HG03469 (cell line): Measurements from ENCODE around the gene CHST11.
"Not testable (repeated sequence)": the region's sequence is repeated elsewhere in the genome, so short reads cannot be mapped to it uniquely, and the experiment has no call there.

Source experiments
- ATAC-seq: cut with Tn5 transposase; IDR thresholded peaks from one replicate; pipeline ENCODE4 v1.9.1; 2021; ENCODE audit warnings: mild to moderate bottlenecking, moderate library complexity, moderate number of reproducible peaks; ENCODE audit not compliant: unreplicated experiment

Gene CHST11

GRCh38 chr12:104775731-104776231, 319.0 kb downstream of the CHST11 start:
- ATAC-seq: no peak

- ATAC-seq: no peak
Observed at GRCh38 chr12:104779134-104779533, 322.4 kb downstream of the CHST11 start.

GRCh38 chr12:104782296-104782695, 325.5 kb downstream of the CHST11 start:
- ATAC-seq: no peak

DNA sequence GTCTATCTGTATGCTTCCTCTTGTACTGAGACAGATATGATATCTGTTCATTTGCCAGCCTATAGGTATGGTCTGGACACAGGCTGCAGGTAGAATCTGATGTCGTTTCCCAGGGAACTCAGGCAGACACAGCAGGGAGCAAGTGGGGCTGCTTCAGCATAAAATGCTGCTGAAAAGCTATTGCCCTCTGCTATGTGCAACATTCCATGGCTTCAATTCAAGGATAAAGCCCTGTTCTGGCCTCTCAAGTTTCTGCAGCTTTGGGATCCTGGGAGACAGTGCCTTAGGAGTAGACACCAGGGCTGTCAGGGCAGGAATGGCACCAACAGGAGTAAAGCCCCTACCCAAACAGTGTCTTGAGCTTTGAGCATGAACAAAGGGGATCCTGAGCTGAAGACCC, 327.8 kb downstream of the CHST11 start:
- no peak for ATAC-seq

DNA sequence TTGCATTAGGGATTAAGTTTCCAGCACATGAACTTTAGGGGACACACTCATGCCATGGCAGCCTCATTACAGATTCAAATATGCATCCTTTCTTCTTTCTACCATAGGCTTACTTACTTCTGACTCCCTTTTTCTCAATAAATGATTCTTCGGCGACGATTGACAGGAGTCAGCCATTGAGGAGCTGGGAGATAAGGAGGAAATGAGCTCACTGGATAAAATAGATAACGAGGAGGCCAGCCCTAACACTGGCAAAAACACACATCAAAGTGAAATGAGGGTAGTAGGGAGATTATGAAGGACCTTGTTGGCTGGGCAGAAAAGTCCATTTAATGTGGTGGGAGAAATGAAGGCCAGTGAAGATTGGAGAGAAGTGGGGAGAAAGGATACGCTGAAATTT, 329.1 kb downstream of the CHST11 start:
- no peak for ATAC-seq

DNA sequence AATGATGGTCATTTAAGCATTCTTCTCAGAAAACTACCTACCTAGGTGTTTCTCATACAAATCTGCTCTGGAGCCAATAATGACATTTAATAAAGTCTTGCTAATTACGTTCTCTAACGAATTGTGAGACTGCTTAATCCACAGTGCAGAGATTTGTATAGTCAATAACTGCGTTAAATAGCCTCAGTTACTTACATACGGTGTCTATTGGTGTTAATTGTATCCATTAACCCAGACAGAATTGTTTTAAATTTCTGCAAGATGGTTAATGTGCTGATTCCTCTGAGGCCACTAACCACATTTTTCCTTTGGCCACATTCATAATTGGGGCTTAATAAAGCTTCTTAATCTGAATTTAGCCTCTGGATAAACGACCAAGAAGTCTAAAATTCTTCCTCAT, 329.6 kb downstream of the CHST11 start:
- no peak for ATAC-seq

DNA sequence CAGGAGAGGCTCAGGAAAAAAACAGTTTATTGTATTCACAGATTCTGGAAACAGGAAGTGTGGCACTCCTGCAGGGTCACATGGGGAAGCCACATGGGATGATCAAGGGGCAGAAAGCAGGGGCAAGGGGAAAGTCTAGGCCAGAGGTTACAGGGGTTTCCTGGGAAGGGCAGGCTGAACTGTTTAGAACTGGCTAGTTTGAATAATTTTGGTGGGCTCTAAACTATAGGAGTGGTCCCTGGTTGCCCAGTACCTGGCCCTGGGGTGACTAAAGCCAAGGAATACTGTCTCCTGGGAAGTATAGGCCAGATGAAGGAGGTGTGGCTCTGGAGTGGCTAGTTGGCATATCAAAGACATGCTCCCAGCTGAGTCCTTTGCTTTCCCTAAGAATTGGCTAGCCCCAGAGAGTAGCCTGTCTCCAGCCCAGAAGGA, 332.1 kb downstream of the CHST11 start:
- no peak for ATAC-seq

GRCh38 chr12:104790296-104791125, 333.8 kb downstream of the CHST11 start:
- no peak for ATAC-seq

GRCh38 chr12:104792570-104792969, 335.8 kb downstream of the CHST11 start:
- no peak for ATAC-seq

DNA sequence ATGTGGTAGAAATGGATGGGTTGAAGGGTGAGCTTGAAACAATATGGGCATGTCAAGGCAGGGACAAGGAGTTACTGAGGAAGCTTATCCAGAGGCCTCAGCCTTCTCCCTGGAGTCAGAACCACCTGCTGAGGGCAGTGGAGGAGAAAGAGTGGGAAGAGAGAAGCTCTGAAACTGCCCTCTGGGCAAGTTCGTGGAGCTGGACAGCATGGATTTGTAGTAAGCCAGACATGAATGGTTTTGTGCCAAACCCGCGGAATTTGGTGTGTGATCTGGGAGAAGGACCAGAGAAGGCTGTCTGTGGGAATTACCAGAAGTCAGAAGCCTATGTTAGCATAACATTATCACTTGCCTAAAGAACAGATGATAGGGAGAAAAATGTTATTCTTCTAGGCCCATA, 336.5 kb downstream of the CHST11 start:
- ATAC-seq: no peak

DNA sequence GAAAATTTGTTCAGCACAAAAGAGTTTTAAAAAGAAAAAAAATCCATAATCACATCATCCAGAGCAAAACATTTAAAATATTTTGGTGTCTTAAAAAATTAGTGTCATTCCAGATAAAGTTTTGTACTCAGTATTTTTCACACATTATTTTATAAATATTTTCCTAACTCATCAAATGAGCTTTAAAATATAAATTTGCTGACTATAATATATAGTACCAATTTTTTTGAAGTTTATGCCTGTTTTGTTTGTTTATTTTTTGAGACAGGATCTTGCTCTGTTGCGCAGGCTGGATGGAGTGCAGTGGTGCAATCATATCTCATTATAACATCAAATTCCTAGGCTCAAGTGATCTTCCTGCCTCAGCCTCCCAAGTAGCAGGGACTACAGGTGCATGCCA, 337.2 kb downstream of the CHST11 start:
- ATAC-seq: no peak

GRCh38 chr12:104796475-104796862, 339.7 kb downstream of the CHST11 start:
- no peak for ATAC-seq

DNA sequence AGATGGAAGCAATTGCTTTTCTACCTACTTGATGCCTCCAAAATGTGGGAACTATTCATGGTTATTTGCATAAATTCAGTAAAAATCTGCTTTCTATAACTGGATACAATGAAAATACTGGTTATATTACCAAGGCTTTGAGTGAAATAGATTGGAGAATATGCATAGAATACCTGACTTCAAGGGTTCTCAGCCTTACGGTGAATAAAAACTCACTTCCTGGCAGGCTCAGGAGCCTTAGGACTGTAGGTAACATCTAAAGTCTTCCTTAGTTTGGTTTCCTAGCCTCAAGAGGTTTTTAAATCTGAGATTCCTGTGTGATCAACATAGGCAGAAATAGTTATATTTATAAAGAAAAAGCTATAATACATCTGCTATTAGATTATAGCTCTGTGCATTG, 342.7 kb downstream of the CHST11 start:
- ATAC-seq: no peak

DNA sequence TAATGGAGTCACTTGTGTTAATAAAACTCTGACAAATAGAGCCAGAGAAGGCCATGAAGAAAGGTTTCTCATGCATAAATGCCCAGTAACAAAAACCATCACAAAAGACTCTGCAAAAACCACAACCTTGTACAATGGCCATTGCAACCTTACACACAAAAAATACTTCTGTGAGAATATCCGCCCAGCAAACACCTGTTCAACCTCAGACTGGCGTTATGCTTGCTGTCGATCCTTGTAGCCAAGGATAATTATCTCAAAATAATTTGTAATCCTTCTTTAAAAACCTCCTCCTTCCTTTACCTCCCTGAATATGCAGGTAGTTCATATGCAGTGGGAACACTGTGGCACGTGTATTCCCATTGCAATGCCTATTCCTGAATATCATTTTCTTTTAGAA, 344.3 kb downstream of the CHST11 start:
- no peak for ATAC-seq

GRCh38 chr12:104801427-104801826, 344.7 kb downstream of the CHST11 start:
- ATAC-seq: no peak

DNA sequence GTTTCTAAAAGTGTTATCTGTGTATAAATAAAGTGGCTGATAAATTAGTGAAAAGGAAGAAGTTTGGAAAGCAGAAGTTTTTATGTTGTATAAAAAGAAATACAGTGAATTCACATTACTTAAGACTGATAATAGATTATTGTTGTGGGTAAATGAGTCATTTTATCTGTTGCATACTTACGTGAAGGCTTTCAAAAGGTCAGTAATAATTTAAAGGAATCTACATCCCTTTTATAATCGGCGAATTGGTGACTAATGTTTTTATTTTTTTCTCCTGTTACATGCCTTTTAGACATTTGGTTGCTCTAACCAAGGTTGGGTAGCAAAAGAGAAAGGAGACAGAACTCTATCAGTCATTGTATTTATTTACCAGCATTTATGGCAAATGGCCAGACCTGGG, 345.5 kb downstream of the CHST11 start:
- no peak for ATAC-seq

DNA sequence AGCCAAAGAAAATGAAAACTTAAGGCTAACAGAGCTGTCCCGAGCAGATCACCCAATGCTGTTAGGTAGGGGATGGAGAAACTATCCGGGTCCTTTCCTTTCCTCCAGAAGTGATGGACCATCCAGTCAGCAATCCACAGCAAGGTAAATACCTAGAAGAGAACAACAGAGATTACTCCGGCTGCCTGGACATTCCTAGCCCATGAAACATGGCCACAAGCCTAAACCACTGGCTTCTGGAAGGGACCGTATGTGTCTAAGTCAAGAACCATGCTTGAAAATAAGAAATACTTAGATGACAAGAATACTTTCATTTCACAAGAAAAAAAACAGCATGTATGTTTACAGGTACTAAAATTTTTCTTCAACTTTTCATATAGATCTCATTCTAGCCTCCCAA, 348.4 kb downstream of the CHST11 start:
- no peak for ATAC-seq

DNA sequence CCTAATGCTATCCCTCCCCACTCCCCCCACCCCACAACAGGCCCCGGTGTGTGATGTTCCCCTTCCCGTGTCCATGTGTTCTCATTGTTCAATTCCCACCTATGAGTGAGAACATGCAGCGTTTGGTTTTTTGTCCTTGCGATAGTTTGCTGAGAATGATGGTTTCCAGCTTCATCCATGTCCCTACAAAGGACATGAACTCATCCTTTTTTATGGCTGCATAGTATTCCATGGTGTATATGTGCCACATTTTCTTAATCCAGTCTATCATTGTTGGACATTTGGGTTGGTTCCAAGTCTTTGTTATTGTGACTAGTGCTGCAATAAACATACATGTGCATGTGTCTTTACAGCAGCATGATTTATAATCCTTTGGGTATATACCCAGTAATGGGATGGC, 349.4 kb downstream of the CHST11 start:
- ATAC-seq: not testable (repeated sequence)

DNA sequence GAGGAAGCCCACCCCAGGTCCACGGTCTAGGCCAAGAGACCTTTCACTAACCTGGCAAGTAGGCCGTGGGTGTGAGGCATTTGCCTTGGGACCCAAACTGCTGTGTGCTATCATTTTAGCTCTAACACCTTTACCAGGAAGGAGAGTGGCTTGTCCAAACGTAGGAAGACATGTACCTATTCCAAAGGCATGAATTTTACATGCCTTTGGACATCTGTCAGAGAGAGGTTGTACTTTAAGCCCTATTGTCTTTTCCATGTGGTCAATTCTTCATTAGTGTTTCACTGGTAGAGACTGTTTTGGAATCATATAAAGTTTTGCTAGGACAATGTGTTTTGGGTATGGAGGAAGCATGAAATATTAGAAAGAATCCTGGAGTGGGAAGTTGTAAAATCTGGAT, 352.5 kb downstream of the CHST11 start:
- ATAC-seq: no peak

GRCh38 chr12:104809706-104810385, 353.1 kb downstream of the CHST11 start:
- no peak for ATAC-seq
